HepG2 (cell line): ENCODE results near the gene PSIP1. TPM values are rescaled to one million over a fixed set of nuclear protein-coding genes. Genes with fewer than 3 reads are reported as not detected.
A peak's percentile ranks its signal among the peaks of the same experiment; 100 is the strongest.

Experiments
- BHLHE40 ChIP-seq: IDR thresholded peaks from 2 replicates; pipeline ENCODE4 v1.6.1; 2011; ENCODE audit warnings: low read length, improper control_type of control experiment
- FOXP1 ChIP-seq, 2 experiments: fragments of 450-650 bp in 1 of 2; IDR thresholded peaks; 2 replicates each; pipeline ENCODE4 v1.6.1; 2017 to 2018; ENCODE audit warnings: antibody characterized with exemption in 1 of 2
- POLR2AphosphoS5 ChIP-seq: IDR thresholded peaks from 2 replicates; pipeline ENCODE4 v1.6.1; 2012; ENCODE audit warnings: low read depth, low read length
- RNF2 ChIP-seq: fragments of 450-650 bp; conservative IDR thresholded peaks from 2 replicates; pipeline ENCODE4 v1.6.1; 2016; ENCODE audit warnings: low read depth
- SIX4 ChIP-seq: sonication (generic); formaldehyde crosslinking; IDR thresholded peaks from 2 replicates; pipeline ENCODE4 v1.4.0; 2020; ENCODE audit warnings: missing genetic modification reagents
- SKIL ChIP-seq: sonication (generic); formaldehyde crosslinking; IDR thresholded peaks from 2 replicates; pipeline ENCODE4 v1.8.0; 2022; ENCODE audit warnings: missing genetic modification reagents, mild to moderate bottlenecking, moderate library complexity, borderline replicate concordance
- SNAI1 ChIP-seq: sonication (generic); formaldehyde crosslinking; IDR thresholded peaks from 2 replicates; pipeline ENCODE4 v1.5.0; 2020; ENCODE audit warnings: mild to moderate bottlenecking, missing genetic modification reagents, borderline replicate concordance
- ZBTB7A ChIP-seq: sonication (generic); formaldehyde crosslinking; IDR thresholded peaks from 2 replicates; pipeline ENCODE4 v1.8.0; 2022; ENCODE audit warnings: mild to moderate bottlenecking, missing genetic modification reagents
- ZNF557 ChIP-seq: sonication (generic); formaldehyde crosslinking; IDR thresholded peaks from 2 replicates; pipeline ENCODE4 v1.4.0; 2020; ENCODE audit warnings: missing genetic modification reagents
- ZNF7 ChIP-seq: IDR thresholded peaks from 2 replicates; pipeline ENCODE4 v1.6.1; 2016; ENCODE audit warnings: missing biosample characterization, missing genetic modification reagents
- ZNF703 ChIP-seq: sonication (generic); formaldehyde crosslinking; IDR thresholded peaks from 2 replicates; pipeline ENCODE4 v1.5.1; 2020; ENCODE audit warnings: missing genetic modification reagents, mild to moderate bottlenecking, moderate library complexity, borderline replicate concordance
- ZNF891 ChIP-seq: sonication (generic); formaldehyde crosslinking; IDR thresholded peaks from 2 replicates; pipeline ENCODE4 v1.5.0; 2020; ENCODE audit warnings: mild to moderate bottlenecking, missing genetic modification reagents
- polyA plus RNA-seq, 8 experiments: library from polyadenylated mRNA; depleted of rRNA in 3 of 8; stranded (reverse) in 7 of 8; unstranded in 1 of 8; fragments of >200 nt; fragmentation: Illumina TruSeq in 4 of 8; extraction: Trizol in 4 of 8; gene quantifications; 2 replicates each; pipeline versions ENCODE4 v1.2.1 to v1.2.3, GENCODE V29; 2011 to 2016; ENCODE audit warnings: low read depth in 4 of 8, missing spikeins in 1 of 8, mixed read lengths in 1 of 8; ENCODE audit not compliant: insufficient read depth in 1 of 8
- total RNA-seq, 5 experiments: library from RNA; depleted of rRNA; stranded (reverse); fragments of >200 nt; fragmentation: Illumina TruSeq; extraction: Trizol; gene quantifications; 2 replicates each; pipeline ENCODE4 v1.2.3, GENCODE V29; 2016; ENCODE audit warnings: low read depth in 1 of 5
- TF ChIP-seq, protein P1 (sequence below): sonication (generic); formaldehyde crosslinking; IDR thresholded peaks from 2 replicates; pipeline ENCODE4 v1.8.1; 2022; ENCODE audit warnings: mild to moderate bottlenecking, missing genetic modification reagents
- TF ChIP-seq, protein P2 (sequence below): sonication (generic); formaldehyde crosslinking; IDR thresholded peaks from 2 replicates; pipeline ENCODE4 v1.5.0; 2020; ENCODE audit warnings: mild to moderate bottlenecking, missing genetic modification reagents, borderline replicate concordance
- TF ChIP-seq, protein P3 (sequence below): sonication (generic); formaldehyde crosslinking; IDR thresholded peaks from 2 replicates; pipeline ENCODE4 v1.4.0; 2020; ENCODE audit warnings: missing genetic modification reagents, borderline replicate concordance
- TF ChIP-seq, protein P4 (sequence below): sonication (generic); formaldehyde crosslinking; conservative IDR thresholded peaks from 2 replicates; pipeline ENCODE4 v1.4.0; 2020; ENCODE audit warnings: missing genetic modification reagents

The PSIP1 gene
- total and polyA plus RNA-seq, 2 of the 13 experiments (the other 11 are each of a cell fraction or from before 2014, with no cell fraction given) = 12.6 to 46.4 TPM

DNA sequence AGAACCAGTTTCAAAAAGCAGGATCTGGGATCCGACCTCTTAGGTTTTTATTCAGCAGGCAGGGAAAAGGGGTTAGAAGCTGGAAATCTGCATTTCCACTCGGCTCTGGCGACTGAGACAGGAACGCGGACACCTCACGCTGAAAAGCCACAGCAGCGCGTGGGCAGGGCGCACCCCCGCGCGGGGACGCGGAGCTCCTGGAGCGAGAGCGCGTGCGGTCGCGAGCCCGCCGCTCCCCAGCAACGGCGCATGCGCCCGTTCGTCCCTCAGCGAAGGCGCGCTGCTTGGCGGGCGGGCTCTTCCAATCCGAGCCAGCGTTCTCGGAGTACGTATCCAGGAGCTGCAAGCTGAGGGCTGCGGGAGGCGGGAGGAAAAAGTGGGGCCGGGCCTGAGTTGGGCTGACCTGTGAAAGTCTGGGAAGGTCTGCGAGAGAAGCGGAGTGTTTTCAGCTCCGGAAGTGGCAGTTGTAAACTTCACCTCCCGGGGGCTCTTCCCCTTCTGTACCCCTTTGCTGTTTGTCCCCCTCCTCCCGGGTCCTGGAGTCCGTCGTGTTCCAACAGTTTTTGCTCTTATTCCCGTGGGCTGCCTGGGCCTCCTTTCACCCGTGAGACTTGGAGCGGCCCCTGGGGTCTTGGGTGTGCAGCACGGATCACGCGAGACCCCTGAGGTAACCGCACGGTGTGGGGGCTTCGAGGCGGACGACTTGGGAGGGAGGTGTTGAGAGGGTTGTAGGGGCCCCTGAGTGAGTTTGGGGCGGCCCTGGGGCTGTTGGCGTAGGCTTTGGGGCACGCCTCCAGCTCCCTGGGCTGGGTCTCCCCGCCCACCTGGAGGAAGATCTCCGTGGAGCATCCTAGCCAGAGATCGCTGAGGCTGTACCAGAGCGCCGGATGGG, 42.1 kb upstream of the PSIP1 start, which contains the start of gene CCDC171 (continued):
- TF ChIP-seq ZBTB7A (0 out of 2 replicates have a peak, but pooled peaks have one; percentile 57), SNAI1 (peak; percentile 84; the same call in 1 of the 2 replicates), SIX4 (peak; percentile 16; the same call in 1 of the 2 replicates), BHLHE40 (no peak), ZNF703 (no peak; the same call in 1 of the 2 replicates), POLR2AphosphoS5 (peak; percentile 75), FOXP1 (IDR thresholded peaks at IDR 0.05) (no peak), FOXP1 (CRISPR knock-in tag; IDR thresholded peaks at IDR 0.05) (no peak), SKIL (CRISPR knock-in tag) (no peak), RNF2 (0 out of 2 replicates have a peak, but pooled peaks have one; percentile 56), ZNF891 (CRISPR knock-in tag) (peak; percentile 71), ZNF7 (no peak), ZNF557 (CRISPR knock-in tag) (no peak)
- TF ChIP-seq, protein P1, sequence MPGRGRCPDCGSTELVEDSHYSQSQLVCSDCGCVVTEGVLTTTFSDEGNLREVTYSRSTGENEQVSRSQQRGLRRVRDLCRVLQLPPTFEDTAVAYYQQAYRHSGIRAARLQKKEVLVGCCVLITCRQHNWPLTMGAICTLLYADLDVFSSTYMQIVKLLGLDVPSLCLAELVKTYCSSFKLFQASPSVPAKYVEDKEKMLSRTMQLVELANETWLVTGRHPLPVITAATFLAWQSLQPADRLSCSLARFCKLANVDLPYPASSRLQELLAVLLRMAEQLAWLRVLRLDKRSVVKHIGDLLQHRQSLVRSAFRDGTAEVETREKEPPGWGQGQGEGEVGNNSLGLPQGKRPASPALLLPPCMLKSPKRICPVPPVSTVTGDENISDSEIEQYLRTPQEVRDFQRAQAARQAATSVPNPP (CRISPR knock-in tag) = 0 out of 2 replicates have a peak, but pooled peaks have one; percentile 42
- TF ChIP-seq, protein P2, sequence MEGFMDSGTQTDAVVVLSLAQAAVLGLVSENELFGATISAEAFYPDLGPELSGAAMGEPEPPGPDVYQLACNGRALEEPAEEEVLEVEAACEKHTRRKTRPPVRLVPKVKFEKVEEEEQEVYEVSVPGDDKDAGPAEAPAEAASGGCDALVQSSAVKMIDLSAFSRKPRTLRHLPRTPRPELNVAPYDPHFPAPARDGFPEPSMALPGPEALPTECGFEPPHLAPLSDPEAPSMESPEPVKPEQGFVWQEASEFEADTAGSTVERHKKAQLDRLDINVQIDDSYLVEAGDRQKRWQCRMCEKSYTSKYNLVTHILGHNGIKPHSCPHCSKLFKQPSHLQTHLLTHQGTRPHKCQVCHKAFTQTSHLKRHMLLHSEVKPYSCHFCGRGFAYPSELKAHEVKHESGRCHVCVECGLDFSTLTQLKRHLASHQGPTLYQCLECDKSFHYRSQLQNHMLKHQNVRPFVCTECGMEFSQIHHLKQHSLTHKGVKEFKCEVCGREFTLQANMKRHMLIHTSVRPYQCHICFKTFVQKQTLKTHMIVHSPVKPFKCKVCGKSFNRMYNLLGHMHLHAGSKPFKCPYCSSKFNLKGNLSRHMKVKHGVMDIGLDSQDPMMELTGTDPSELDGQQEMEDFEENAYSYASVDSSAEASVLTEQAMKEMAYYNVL (CRISPR knock-in tag) = peak; percentile 84; the same call in 1 of the 2 replicates
- TF ChIP-seq, protein P3, sequence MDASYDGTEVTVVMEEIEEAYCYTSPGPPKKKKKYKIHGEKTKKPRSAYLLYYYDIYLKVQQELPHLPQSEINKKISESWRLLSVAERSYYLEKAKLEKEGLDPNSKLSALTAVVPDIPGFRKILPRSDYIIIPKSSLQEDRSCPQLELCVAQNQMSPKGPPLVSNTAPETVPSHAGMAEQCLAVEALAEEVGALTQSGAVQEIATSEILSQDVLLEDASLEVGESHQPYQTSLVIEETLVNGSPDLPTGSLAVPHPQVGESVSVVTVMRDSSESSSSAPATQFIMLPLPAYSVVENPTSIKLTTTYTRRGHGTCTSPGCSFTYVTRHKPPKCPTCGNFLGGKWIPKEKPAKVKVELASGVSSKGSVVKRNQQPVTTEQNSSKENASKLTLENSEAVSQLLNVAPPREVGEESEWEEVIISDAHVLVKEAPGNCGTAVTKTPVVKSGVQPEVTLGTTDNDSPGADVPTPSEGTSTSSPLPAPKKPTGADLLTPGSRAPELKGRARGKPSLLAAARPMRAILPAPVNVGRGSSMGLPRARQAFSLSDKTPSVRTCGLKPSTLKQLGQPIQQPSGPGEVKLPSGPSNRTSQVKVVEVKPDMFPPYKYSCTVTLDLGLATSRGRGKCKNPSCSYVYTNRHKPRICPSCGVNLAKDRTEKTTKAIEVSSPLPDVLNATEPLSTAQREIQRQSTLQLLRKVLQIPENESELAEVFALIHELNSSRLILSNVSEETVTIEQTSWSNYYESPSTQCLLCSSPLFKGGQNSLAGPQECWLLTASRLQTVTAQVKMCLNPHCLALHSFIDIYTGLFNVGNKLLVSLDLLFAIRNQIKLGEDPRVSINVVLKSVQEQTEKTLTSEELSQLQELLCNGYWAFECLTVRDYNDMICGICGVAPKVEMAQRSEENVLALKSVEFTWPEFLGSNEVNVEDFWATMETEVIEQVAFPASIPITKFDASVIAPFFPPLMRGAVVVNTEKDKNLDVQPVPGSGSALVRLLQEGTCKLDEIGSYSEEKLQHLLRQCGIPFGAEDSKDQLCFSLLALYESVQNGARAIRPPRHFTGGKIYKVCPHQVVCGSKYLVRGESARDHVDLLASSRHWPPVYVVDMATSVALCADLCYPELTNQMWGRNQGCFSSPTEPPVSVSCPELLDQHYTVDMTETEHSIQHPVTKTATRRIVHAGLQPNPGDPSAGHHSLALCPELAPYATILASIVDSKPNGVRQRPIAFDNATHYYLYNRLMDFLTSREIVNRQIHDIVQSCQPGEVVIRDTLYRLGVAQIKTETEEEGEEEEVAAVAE (CRISPR knock-in tag) = no peak
- TF ChIP-seq, protein P4, sequence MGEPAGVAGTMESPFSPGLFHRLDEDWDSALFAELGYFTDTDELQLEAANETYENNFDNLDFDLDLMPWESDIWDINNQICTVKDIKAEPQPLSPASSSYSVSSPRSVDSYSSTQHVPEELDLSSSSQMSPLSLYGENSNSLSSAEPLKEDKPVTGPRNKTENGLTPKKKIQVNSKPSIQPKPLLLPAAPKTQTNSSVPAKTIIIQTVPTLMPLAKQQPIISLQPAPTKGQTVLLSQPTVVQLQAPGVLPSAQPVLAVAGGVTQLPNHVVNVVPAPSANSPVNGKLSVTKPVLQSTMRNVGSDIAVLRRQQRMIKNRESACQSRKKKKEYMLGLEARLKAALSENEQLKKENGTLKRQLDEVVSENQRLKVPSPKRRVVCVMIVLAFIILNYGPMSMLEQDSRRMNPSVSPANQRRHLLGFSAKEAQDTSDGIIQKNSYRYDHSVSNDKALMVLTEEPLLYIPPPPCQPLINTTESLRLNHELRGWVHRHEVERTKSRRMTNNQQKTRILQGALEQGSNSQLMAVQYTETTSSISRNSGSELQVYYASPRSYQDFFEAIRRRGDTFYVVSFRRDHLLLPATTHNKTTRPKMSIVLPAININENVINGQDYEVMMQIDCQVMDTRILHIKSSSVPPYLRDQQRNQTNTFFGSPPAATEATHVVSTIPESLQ (CRISPR knock-in tag) = peak; percentile 77; the same call in 1 of the 2 replicates
